Activated CD4-positive, alpha-beta T cell treated with anti-CD3 and anti-CD28 coated beads for 36 hours (primary cell): Measurements from ENCODE around the gene THBS3. TPM values are rescaled to one million over a fixed set of nuclear protein-coding genes. Genes with fewer than 3 reads are reported as not detected.
"Not testable (repeated sequence)": the region's sequence is repeated elsewhere in the genome, so short reads cannot be mapped to it uniquely, and the experiment has no call there.

Source experiments
- ATAC-seq: fragments of 200-7000 bp; cut with Tn5 transposase; one replicate; pipeline ENCODE4 v1.10.0; 2021; ENCODE audit warnings: mild to moderate bottlenecking, moderate library complexity
- CTCF ChIA-PET: fragments of 350-600 bp; sonication (Branson Sonifier 250); formaldehyde crosslinking; loops from one replicate; lab custom pipeline; 2021; ENCODE audit warnings: antibody characterized with exemption; lab: Charles Lee
- POLR2A ChIA-PET: fragments of 350-600 bp; sonication (Branson Sonifier 250); formaldehyde crosslinking; loops from one replicate; lab custom pipeline; 2021; ENCODE audit warnings: antibody characterized with exemption, inconsistent platforms; lab: Charles Lee
- DNase-seq: peaks from one replicate; pipeline ENCODE4 v3.0.0-alpha.2; 2020
- H3K27ac Mint-ChIP-seq: one replicate; pipeline ENCODE4 v1.8.0; 2021; ENCODE audit warnings: mixed read lengths
- H3K27me3 Mint-ChIP-seq: one replicate; pipeline ENCODE4 v1.8.0; 2021; ENCODE audit warnings: mixed read lengths
- H3K36me3 Mint-ChIP-seq: one replicate; pipeline ENCODE4 v1.8.0; 2021; ENCODE audit warnings: low read depth, mixed read lengths
- H3K4me1 Mint-ChIP-seq: one replicate; pipeline ENCODE4 v1.8.0; 2021; ENCODE audit warnings: mixed read lengths
- H3K4me3 Mint-ChIP-seq: one replicate; pipeline ENCODE4 v1.8.0; 2021; ENCODE audit warnings: mild to moderate bottlenecking, moderate library complexity, mixed read lengths
- H3K9me3 Mint-ChIP-seq: one replicate; pipeline ENCODE4 v1.8.0; 2021; ENCODE audit warnings: low read depth, mixed read lengths
- intact Hi-C, 2 experiments: fragments of 100-400 bp; cut with DNase I in 1 of 2; cut with micrococcal nuclease in 1 of 2; formaldehyde crosslinking; loops; one replicate each; pipeline versions ENCODE4 v1.14.2 to v1.15.1; 2022 to 2024; cut with DNase I, micrococcal nuclease
- total RNA-seq, 2 experiments: library from RNA; stranded (reverse); gene quantifications; one replicate each; pipeline ENCODE4 v1.2.3, GENCODE V29; 2021

THBS3 gene
- total RNA-seq, 2 experiments from 2014 or later, result 12.8 to 13.7 TPM

DNA sequence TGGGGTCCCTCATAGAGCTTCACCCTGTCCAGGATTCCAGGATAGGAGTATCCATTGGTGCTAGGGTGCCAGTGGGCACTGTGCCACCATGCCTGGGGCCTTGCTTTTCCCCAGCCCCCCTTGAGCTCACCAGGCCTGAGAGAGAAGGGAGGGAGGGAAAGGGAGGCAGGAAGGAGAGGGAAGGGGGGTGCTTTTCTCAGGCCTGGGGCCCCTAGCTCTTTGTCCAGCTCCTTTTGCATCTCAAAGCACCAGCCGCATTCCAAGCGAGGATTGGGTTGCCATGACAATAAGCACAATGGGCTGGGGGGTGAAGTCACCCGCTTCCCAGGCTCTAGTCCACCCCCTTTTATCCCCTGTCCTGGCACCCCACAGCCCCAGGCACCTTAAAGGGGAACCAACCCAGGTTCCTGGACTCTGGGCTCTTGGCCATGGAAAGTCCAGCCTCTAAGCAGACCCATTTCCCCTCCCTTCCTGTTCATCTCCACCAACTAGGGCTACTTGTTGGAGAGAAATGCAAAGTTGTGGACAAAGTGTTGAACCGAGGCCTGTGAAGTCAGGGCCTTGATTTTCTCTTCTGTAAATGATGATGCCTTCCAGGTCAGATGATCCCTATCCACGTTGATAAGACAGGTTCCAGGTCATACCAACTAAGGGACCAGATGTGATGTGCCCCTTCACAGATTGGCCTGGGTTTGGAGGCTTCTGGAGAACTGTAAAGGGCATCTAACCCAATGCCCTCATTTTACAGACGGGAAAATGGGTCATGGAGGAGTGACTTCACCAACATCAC lies 11.4 kb downstream of the THBS3 start:
- DNase-seq (no peak), ATAC-seq (no peak)
- intact Hi-C loops, result no loop called here
- Mint-ChIP-seq H3K36me3 (peaks cover 9% of the 10 kb centered on the region), H3K4me3 (peak overlapping the region; percentile 94), H3K9me3 (no peaks in the 10 kb centered on the region), H3K27me3 (no peaks in the 10 kb centered on the region), H3K27ac (no peak overlapping the region), H3K4me1 (peaks cover 31% of the 10 kb centered on the region)
- CTCF ChIA-PET, result interaction anchor here (1.0 to 1.3 kb wide), 2 partner anchors 11 to 23 kb away, joined by 4 read pairs; partner anchors contain the start of gene KRTCAP2
- POLR2A ChIA-PET, result no interaction called here

DNA sequence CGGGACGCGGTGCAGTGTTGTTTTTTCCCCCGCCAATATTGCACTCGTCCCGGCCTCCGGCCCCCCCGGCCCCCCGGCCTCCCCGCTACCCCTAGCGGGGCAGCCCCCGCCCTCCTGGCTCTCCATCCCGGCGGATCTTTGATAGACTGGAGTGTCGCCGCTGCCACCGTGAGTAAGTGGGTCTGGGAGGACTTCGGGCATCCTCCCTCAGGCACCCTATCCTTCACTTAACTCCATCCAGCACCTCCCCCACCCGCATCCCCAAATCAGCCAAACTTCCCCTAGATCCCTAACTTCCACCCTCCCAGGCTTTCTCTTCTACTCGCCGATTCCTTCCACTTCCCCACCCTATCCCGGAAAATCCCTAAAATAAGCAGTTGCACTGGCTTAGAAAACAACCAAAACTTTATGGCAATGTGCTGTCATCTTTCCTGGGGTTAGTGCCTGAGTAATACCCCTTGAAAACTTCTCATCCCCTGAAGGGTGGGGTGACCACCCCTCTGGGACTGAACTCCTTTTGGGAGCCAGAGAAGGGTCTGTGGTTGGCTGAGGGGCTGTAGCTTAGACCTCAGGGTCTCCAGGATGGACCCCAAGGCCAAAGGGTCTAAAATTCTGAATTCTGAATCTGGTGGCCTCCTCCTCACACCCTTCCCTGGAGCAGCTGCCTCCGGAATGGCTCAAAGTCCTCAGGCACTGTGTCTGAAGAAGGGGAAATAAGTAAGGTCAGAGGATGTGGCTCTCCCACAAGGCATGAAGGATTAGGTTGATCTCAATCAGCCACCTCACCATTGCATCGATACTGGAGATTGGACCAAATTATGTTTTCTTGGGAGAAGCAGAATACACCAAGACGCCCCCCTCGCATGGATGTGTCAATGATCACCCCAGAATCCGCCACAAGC lies 12.2 kb downstream of the THBS3 start:
- ATAC-seq (no peak), DNase-seq (no peak)
- peak overlapping the region; percentile 63 for H3K27ac Mint-ChIP-seq
- no peaks in the 10 kb centered on the region for H3K9me3 Mint-ChIP-seq
- CTCF ChIA-PET, result interaction anchor here (0.6 to 3.7 kb wide), 7 partner anchors 11 to 259 kb away, joined by 3 to 75 read pairs (median 4); partner anchors contain the start of genes KRTCAP2, PMVK and TRIM46
- peaks cover 9% of the 10 kb centered on the region for H3K36me3 Mint-ChIP-seq
- POLR2A ChIA-PET, result interaction anchor here (0.6 to 3.3 kb wide), 7 partner anchors 14 to 115 kb away, joined by 3 to 17 read pairs (median 4); partner anchors contain the start of genes KRTCAP2, SCAMP3 and TRIM46
- peaks cover 31% of the 10 kb centered on the region for H3K4me1 Mint-ChIP-seq
- H3K4me3 Mint-ChIP-seq, result peak overlapping the region; percentile 94
- intact Hi-C loops, result loop anchor here in 1 of 2 experiments (2.0 kb wide), 1 partner anchor 13 kb away; the partner anchor contains the start of gene MTX1
- no peaks in the 10 kb centered on the region for H3K27me3 Mint-ChIP-seq

DNA sequence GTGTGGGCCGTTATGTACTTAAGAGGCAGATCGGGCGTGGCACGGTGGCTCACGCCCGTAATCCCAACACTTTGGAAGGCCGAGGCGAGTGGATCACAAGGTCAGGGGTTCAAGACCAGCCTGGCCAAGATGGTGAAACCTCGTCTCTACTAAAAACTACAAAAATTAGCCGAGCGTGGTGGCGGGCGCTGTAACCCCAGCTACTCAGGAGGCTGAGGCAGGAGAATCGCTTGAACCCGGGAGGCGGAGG lies 13.8 kb downstream of the THBS3 start:
- peak overlapping the region; percentile 96 for H3K27ac Mint-ChIP-seq
- CTCF ChIA-PET, result interaction anchor here (0.5 to 3.7 kb wide), 30 partner anchors 8 to 1720 kb away, joined by 3 to 75 read pairs (median 5); partner anchors contain the start of genes KRTCAP2, MTX1, THBS3 and TRIM46
- not testable (repeated sequence) for DNase-seq

DNA sequence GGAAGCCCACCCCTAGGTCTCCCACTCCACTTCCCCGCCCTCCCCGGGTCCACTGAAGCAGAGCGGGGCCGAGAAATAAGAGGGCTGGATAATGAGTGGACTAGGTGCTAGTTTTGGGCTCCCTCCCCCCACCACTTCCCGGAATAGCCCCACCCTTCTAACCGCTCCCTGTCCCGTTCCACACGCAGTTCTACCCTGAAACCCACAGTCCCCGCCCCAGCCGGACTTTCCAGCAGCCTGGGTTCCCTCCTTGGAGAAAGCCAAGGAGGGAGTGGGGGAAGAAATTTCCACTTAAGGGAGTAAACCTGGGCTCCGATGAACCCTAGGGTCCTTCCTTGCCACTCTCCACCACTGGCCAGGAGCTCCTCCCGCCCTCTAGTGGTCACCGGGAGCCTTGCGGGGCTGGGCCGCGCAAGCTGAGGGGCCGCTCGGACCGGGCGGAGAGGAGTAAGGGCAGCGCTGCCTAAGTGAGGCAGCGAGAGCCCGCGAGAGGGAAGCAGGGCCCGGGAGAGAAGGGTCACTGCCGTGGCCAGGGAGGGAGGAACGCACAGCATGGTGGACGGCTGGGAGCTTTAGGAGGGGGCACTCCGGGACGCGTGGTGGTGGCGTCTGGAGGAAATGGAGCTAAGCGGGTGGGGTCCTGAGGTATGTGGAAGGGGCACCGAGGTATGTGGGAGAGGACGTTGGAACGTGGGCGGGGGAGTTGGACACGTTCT lies 14.3 kb downstream of the THBS3 start:
- Mint-ChIP-seq H3K9me3 (no peaks in the 10 kb centered on the region), H3K4me1 (peaks cover 31% of the 10 kb centered on the region), H3K27me3 (no peaks in the 10 kb centered on the region), H3K27ac (peak overlapping the region; percentile 96), H3K4me3 (peak overlapping the region; percentile 94), H3K36me3 (peaks cover 7% of the 10 kb centered on the region)
- DNase-seq (peak; percentile 89), ATAC-seq (peak; percentile 62)
- ChIA-PET POLR2A (interaction anchor here (0.6 to 3.3 kb wide), 9 partner anchors 15 to 973 kb away, joined by 3 to 17 read pairs (median 3); partner anchors contain the start of genes KRTCAP2, MTX1, THBS3 and TRIM46), CTCF (interaction anchor here (0.5 to 3.7 kb wide), 31 partner anchors 8 to 1720 kb away, joined by 3 to 75 read pairs (median 5); partner anchors contain the start of genes KRTCAP2, MTX1, THBS3 and TRIM46)
- intact Hi-C loops, result loop anchor here (1.0 to 5.0 kb wide), 5 partner anchors 17 to 664 kb away; partner anchors contain the start of genes GON4L (in 1 of the 2), RUSC1 (in 1 of the 2), SLC50A1 (in 1 of the 2) and SYT11 (in 1 of the 2)

More for the DNA sequence above, 13.8 kb downstream of the THBS3 start:
- H3K4me1 Mint-ChIP-seq, result peaks cover 31% of the 10 kb centered on the region
- H3K9me3 Mint-ChIP-seq, ATAC-seq, H3K27me3 Mint-ChIP-seq, H3K36me3 Mint-ChIP-seq: not testable (repeated sequence)
- H3K4me3 Mint-ChIP-seq, result peak overlapping the region; percentile 94
- intact Hi-C loops, result loop anchor here (1.0 to 5.0 kb wide), 16 partner anchors 14 to 663 kb away; partner anchors contain the start of genes MTX1 (in 2 of the 2), CKS1B (in 1 of the 2), CLK2 (in 1 of the 2) and FDPS (in 1 of the 2)
- POLR2A ChIA-PET, result interaction anchor here (0.6 to 3.3 kb wide), 9 partner anchors 15 to 974 kb away, joined by 3 to 17 read pairs (median 4); partner anchors contain the start of genes KRTCAP2, TRIM46 and UBAP2L

DNA sequence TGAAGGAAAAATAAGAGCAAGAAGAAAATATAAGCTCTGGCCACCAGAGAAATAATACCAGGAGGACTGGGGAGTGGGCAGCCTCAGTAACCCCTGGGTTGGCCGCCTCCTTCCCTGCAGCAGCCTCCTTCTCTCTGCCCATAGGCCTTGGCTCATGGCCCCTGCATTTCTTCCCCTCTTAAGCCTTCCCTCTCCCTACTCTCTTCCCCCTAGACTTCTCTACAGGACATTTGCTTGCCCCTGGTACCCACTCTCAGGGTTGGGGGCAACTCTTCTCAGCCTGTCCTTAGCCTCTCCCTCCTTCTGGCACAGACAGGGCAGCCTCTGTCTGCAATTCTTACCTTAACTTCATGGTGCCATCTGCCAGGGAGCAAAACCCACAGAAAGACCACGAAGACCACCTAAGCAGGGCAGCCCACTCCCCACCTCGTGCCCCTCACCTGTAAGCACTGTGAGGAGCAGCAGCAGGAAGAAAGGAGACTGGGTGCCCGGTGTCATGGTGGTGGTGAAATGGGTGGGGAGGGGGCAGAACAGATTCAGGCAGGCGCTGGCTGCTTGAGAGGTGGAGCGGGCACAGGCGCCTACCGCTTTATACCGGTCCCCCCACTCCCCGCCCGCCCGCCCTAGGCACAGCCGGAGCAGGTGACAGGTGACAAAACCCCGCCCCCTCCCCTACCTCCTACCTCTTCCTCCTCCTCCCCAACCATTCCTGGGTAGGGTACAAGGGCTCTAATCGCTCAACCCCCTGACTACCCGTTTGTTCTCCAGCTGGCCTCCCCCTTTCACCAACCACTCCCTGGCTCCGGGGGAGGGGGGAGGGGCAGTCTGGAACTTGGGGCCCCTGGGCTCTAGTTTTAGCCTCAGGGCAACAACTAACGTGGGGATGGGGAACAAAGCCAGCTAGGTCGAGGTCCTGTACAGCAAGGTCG lies 15.1 kb downstream of the THBS3 start:
- H3K27ac Mint-ChIP-seq, result peak overlapping the region; percentile 96
- peak; percentile 70 for DNase-seq

DNA sequence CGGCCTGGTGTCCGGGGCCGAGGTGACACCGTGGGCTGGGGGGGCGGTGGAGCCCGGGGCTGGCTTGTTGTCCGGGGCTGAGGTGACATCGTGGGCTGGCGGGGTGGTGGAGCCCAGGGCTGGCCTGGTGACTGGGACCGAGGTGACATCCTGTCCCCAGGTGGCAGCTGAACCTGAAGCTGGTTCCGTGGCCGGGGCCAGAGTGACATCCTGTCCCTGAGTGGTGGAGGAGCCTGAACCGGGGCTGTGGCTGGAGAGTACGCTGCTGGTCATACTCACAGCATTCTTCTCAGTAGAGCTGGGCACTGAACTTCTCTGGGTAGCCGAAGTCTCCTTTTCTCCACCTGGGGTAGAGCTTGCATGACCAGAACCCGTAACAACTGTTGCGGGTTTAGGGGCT lies 15.8 kb downstream of the THBS3 start:
- ChIA-PET CTCF (interaction anchor here (0.7 to 3.7 kb wide), 5 partner anchors 12 to 483 kb away, joined by 3 to 75 read pairs (median 10); partner anchors contain the start of genes KRTCAP2 and TRIM46), POLR2A (interaction anchor here (3.3 kb wide), 1 partner anchor 19 kb away, joined by 17 read pairs; the partner anchor contains the start of genes KRTCAP2 and TRIM46)
- intact Hi-C loops, result loop anchor here (2.0 to 5.0 kb wide), 3 partner anchors 15 to 665 kb away; partner anchors contain the start of genes GON4L (in 1 of the 2), RUSC1 (in 1 of the 2) and SYT11 (in 1 of the 2)
- Mint-ChIP-seq H3K4me1 (peaks cover 34% of the 10 kb centered on the region), H3K9me3 (no peaks in the 10 kb centered on the region), H3K27me3 (no peaks in the 10 kb centered on the region), H3K36me3 (peaks cover 5% of the 10 kb centered on the region), H3K27ac (peak overlapping the region; percentile 84), H3K4me3 (peak overlapping the region; percentile 46)
- no peak for ATAC-seq
- no peak for DNase-seq

More for the DNA sequence above, 15.1 kb downstream of the THBS3 start:
- POLR2A ChIA-PET, result interaction anchor here (0.6 to 3.3 kb wide), 6 partner anchors 15 to 569 kb away, joined by 3 to 17 read pairs (median 4); partner anchors contain the start of genes KRTCAP2, MTX1, THBS3 and TRIM46
- H3K27me3 Mint-ChIP-seq, result no peaks in the 10 kb centered on the region
- intact Hi-C loops, result loop anchor here (1.0 to 5.0 kb wide), 5 partner anchors 16 to 665 kb away; partner anchors contain the start of genes GON4L (in 1 of the 2), RUSC1 (in 1 of the 2), SLC50A1 (in 1 of the 2) and SYT11 (in 1 of the 2)
- peak; percentile 2 for ATAC-seq
- H3K4me3 Mint-ChIP-seq, result peak overlapping the region; percentile 94
- H3K4me1 Mint-ChIP-seq, result peaks cover 34% of the 10 kb centered on the region
- CTCF ChIA-PET, result interaction anchor here (0.5 to 3.7 kb wide), 20 partner anchors 12 to 483 kb away, joined by 3 to 75 read pairs (median 7); partner anchors contain the start of genes KRTCAP2, MTX1, THBS3 and TRIM46
- peaks cover 7% of the 10 kb centered on the region for H3K36me3 Mint-ChIP-seq
- no peaks in the 10 kb centered on the region for H3K9me3 Mint-ChIP-seq

DNA sequence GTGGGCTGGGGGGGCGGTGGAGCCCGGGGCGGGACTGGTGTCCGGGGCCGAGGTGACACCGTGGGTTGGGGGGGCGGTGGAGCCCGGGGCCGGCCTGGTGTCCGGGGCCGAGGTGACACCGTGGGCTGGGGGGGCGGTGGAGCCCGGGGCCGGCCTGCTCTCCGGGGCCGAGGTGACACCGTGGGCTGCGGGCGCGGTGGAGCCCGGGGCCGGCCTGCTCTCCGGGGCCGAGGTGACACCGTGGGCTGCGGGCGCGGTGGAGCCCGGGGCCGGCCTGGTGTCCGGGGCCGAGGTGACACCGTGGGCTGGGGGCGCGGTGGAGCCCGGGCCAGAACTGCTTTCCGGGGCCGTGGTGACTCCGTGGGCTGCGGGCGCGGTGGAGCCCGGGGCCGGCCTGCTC lies 17.8 kb downstream of the THBS3 start:
- H3K36me3 Mint-ChIP-seq, H3K9me3 Mint-ChIP-seq, H3K27me3 Mint-ChIP-seq, POLR2A ChIA-PET, ATAC-seq, CTCF ChIA-PET, H3K27ac Mint-ChIP-seq, DNase-seq, H3K4me3 Mint-ChIP-seq: not testable (repeated sequence)
- H3K4me1 Mint-ChIP-seq, result peaks cover 26% of the 10 kb centered on the region
- intact Hi-C loops, result loop anchor here (5.0 kb wide), 2 partner anchors 132 to 667 kb away; partner anchors contain the start of genes GON4L (in 1 of the 2), RUSC1 (in 1 of the 2) and SYT11 (in 1 of the 2)

DNA sequence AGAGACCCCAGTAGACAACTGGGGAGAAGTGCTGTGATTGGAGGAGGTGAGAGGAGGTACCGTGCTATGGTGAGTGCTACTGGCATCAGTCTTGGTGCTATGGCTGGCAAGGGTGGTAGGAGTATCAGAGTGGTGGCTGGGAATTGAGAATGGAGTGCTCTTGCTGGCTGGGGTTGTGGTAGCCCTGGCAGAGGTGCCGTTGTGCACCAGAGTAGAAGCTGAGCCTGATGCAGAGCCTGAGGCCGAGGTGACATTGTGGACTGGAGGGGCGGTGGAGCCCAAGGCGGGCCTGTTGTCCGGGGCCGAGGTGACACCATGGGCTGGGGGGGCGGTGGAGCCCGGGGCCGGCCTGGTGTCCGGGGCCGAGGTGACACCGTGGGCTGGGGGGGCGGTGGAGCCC lies 19.4 kb downstream of the THBS3 start:
- Mint-ChIP-seq H3K4me1 (peaks cover 16% of the 10 kb centered on the region), H3K27me3 (no peaks in the 10 kb centered on the region), H3K36me3 (no peaks in the 10 kb centered on the region), H3K27ac (peak overlapping the region; percentile 19), H3K4me3 (no peak overlapping the region), H3K9me3 (no peaks in the 10 kb centered on the region)
- DNase-seq, result no peak
- POLR2A ChIA-PET, result interaction anchor here (0.6 kb wide), 2 partner anchors 135 to 483 kb away, joined by 3 read pairs; no protein-coding TSS in a partner anchor
- CTCF ChIA-PET, result interaction anchor here (0.6 kb wide), 1 partner anchor 9 kb away, joined by 3 read pairs; no protein-coding TSS in a partner anchor
- intact Hi-C loops, result no loop called here
- ATAC-seq, result no peak

DNA sequence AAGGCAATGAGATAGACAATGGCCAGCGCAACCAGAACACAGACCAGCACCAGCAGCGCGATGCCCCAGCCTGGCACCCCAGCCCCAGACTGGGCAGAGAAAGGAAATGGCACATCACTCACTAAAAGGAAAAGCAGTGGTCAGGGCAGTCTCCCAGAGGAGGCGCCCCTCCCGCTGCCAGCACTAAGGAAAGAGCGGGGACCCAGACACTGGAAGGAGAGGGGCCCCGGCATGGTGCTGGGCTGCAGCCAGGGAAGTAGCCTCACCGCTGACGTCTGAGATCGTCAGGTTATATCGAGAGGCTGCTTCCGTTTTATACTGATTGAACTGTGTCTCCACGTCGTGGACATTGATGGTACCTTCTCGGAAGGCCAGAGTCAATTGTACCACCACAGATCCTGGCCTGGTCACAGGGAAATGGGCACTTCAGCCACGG lies 20.2 kb downstream of the THBS3 start:
- Mint-ChIP-seq H3K4me3 (no peak overlapping the region), H3K36me3 (no peaks in the 10 kb centered on the region), H3K9me3 (no peaks in the 10 kb centered on the region), H3K27ac (no peak overlapping the region), H3K27me3 (no peaks in the 10 kb centered on the region), H3K4me1 (peaks cover 9% of the 10 kb centered on the region)
- no peak for ATAC-seq
- DNase-seq, result no peak
- ChIA-PET CTCF (interaction anchor here (0.6 to 0.9 kb wide), 2 partner anchors 10 to 14 kb away, joined by 3 read pairs; partner anchors contain the start of gene KRTCAP2), POLR2A (interaction anchor here (0.6 kb wide), 1 partner anchor 136 kb away, joined by 3 read pairs; no protein-coding TSS in a partner anchor)
- intact Hi-C loops, result no loop called here
